B cell (primary cell): Measurements from ENCODE around the gene NHSL2. TPM values are rescaled to one million over a fixed set of nuclear protein-coding genes. Genes with fewer than 3 reads are reported as not detected.

Source experiments
- ATAC-seq: fragments of 200-7000 bp; cut with Tn5 transposase; one replicate; pipeline ENCODE4 v1.10.0; 2021; ENCODE audit warnings: low read depth, mild to moderate bottlenecking, moderate number of reproducible peaks, moderate library complexity
- CTCF ChIA-PET: fragments of 350-600 bp; sonication (Branson Sonifier 250); formaldehyde crosslinking; loops from one replicate; lab custom pipeline; 2021; ENCODE audit warnings: antibody characterized with exemption, inconsistent platforms; lab: Charles Lee
- POLR2A ChIA-PET: fragments of 350-600 bp; sonication (Branson Sonifier 250); formaldehyde crosslinking; loops from one replicate; lab custom pipeline; 2021; ENCODE audit warnings: antibody characterized with exemption; lab: Charles Lee
- DNase-seq: peaks from one replicate; pipeline ENCODE4 v3.0.0; 2013
- H2AFZ ChIP-seq: 2 replicates; pipeline ENCODE4 v1.6.1; 2012; ENCODE audit warnings: mild to moderate bottlenecking, low read depth, low read length; ENCODE audit not compliant: insufficient read depth, poor library complexity, severe bottlenecking
- H3K27ac ChIP-seq, 2 donors: 1 replicate in 1 of 2; 2 replicates in 1 of 2; pipeline ENCODE4 v1.5.1; 2012 to 2013; ENCODE audit warnings: low read length in 2 of 2, mild to moderate bottlenecking in 2 of 2, moderate library complexity in 1 of 2
- H3K27me3 ChIP-seq, 4 experiments: fragments of 200-600 bp in 1 of 4; sonication (generic) in 1 of 4; replicated peaks in 1 of 4; 1 replicate in 2 of 4; 2 replicates in 2 of 4; pipeline versions ENCODE4 v1.6.1 to v1.7.0; 2013 to 2016; ENCODE audit warnings: low read length in 3 of 4, mild to moderate bottlenecking in 2 of 4, mixed read lengths in 1 of 4, moderate library complexity in 1 of 4; ENCODE audit not compliant: insufficient read depth in 4 of 4, control insufficient read depth in 3 of 4; ENCODE audit errors: control extremely low read depth in 1 of 4
- H3K36me3 ChIP-seq, 2 experiments: replicated peaks in 1 of 2; 1 replicate in 1 of 2; 2 replicates in 1 of 2; pipeline versions ENCODE4 v1.6.1 to v1.7.1; 2013; ENCODE audit warnings: low read length in 1 of 2; ENCODE audit not compliant: insufficient read depth in 2 of 2, control insufficient read depth in 1 of 2; ENCODE audit errors: control extremely low read depth in 1 of 2, extremely low read depth in 1 of 2
- H3K4me1 ChIP-seq, 2 donors: fragments of 200-600 bp in 1 of 2; sonication (generic) in 1 of 2; 1 replicate in 1 of 2; 2 replicates in 1 of 2; pipeline versions ENCODE4 v1.5.1 to v1.6.1; 2013 to 2017; ENCODE audit warnings: low read length in 2 of 2; ENCODE audit not compliant: control insufficient read depth in 2 of 2, insufficient read depth in 2 of 2
- H3K4me2 ChIP-seq: replicated peaks from 2 replicates; pipeline ENCODE3; 2012; ENCODE audit warnings: mild to moderate bottlenecking, low read depth, low read length; ENCODE audit not compliant: poor library complexity, severe bottlenecking
- H3K4me3 ChIP-seq, 5 experiments: fragments of 200-600 bp in 1 of 5; sonication (generic) in 1 of 5; 1 replicate in 3 of 5; 2 replicates in 2 of 5; pipeline versions ENCODE4 v1.5.1 to v1.7.0; 2011 to 2016; ENCODE audit warnings: low read length in 4 of 5, mild to moderate bottlenecking in 4 of 5, low read depth in 2 of 5, control low read depth in 1 of 5, moderate library complexity in 1 of 5; ENCODE audit not compliant: insufficient read depth in 1 of 5; ENCODE audit errors: control extremely low read depth in 1 of 5, extremely low read depth in 1 of 5
- H3K79me2 ChIP-seq: fragments of 200-600 bp; sonication (generic); one replicate; pipeline ENCODE4 v1.6.0; 2016; ENCODE audit warnings: low read length; ENCODE audit not compliant: control insufficient read depth, insufficient read depth
- H3K9ac ChIP-seq: fragments of 200-600 bp; sonication (generic); 2 replicates; pipeline ENCODE4 v1.6.1; 2017; ENCODE audit warnings: mild to moderate bottlenecking, low read length, moderate library complexity
- H3K9me3 ChIP-seq, 3 donors: one replicate each; pipeline versions ENCODE4 v1.6.1 to v1.7.1; 2013; ENCODE audit warnings: low read length in 2 of 3; ENCODE audit not compliant: control insufficient read depth in 2 of 3, insufficient read depth in 1 of 3; ENCODE audit errors: control extremely low read depth in 1 of 3
- H4K20me1 ChIP-seq: 2 replicates; pipeline ENCODE4 v1.6.0; 2012; ENCODE audit warnings: mild to moderate bottlenecking, low read length; ENCODE audit not compliant: insufficient read depth, control insufficient read depth, poor library complexity, severe bottlenecking
- H3K27ac Mint-ChIP-seq: one replicate; pipeline ENCODE4 v1.8.0; 2021; ENCODE audit warnings: mixed read lengths
- H3K27me3 Mint-ChIP-seq: one replicate; pipeline ENCODE4 v1.8.0; 2021; ENCODE audit warnings: mixed read lengths
- H3K4me1 Mint-ChIP-seq: one replicate; pipeline ENCODE4 v1.8.0; 2021; ENCODE audit warnings: mixed read lengths
- H3K4me3 Mint-ChIP-seq: one replicate; pipeline ENCODE4 v1.8.0; 2021; ENCODE audit warnings: mixed read lengths
- H3K9me3 Mint-ChIP-seq: one replicate; pipeline ENCODE4 v1.8.0; 2022; ENCODE audit warnings: mixed read lengths; ENCODE audit not compliant: insufficient read depth
- CTCF ChIP-seq: fragments of 200-600 bp; IDR thresholded peaks from one replicate; pipeline ENCODE4 v1.8.0; 2022; ENCODE audit warnings: antibody characterized with exemption, mild to moderate bottlenecking
- EZH2 ChIP-seq: IDR thresholded peaks from 2 replicates; pipeline ENCODE4 v1.6.1; 2012; ENCODE audit warnings: borderline replicate concordance, low read depth, mild to moderate bottlenecking, moderate library complexity, low read length; ENCODE audit not compliant: insufficient read depth, poor library complexity, severe bottlenecking
- WGBS: methylation state at CpG from one replicate; pipeline ENCODE4 v1.1.5; 2013; ENCODE audit warnings: missing lambda C conversion rate; ENCODE audit not compliant: insufficient coverage; 5-methylcytosine and 5-hydroxymethylcytosine counted together
- intact Hi-C: fragments of 100-400 bp; cut with micrococcal nuclease; formaldehyde crosslinking; loops from one replicate; pipeline ENCODE4 v1.10.0; 2022
- polyA plus RNA-seq: library from polyadenylated mRNA; depleted of rRNA; stranded (reverse); fragments of >200 nt; gene quantifications from 2 replicates; pipeline ENCODE4 v1.2.3, GENCODE V29; 2012
- total RNA-seq, 2 donors: library from RNA; stranded (reverse); fragments of 120-200 nt in 1 of 2; gene quantifications; 1 replicate in 1 of 2; 2 replicates in 1 of 2; pipeline versions ENCODE4 v1.2.3 to v1.2.4, GENCODE V29; 2013 to 2022

Gene NHSL2
- total and polyA plus RNA-seq, 2 donors (not counting 1 experiment from before 2014, with no cell fraction given), result 0.16 to 1.7 TPM

GRCh38 chrX:72159769-72160168, 249.1 kb downstream of the NHSL2 start:
- peaks cover 5% of the 10 kb centered on the region for H3K27me3 Mint-ChIP-seq
- H3K4me1 Mint-ChIP-seq, result no peaks in the 10 kb centered on the region
- no peaks in the 10 kb centered on the region for H3K36me3 ChIP-seq
- H3K27ac ChIP-seq, result no peak overlapping the region
- no peak overlapping the region for H3K4me3 Mint-ChIP-seq
- no peaks in the 10 kb centered on the region for H4K20me1 ChIP-seq
- intact Hi-C loops, result no loop called here
- ChIA-PET POLR2A (no interaction called here), CTCF (no interaction called here)
- H2AFZ ChIP-seq, result no peak overlapping the region
- H3K27me3 ChIP-seq, result no peaks in the 10 kb centered on the region
- WGBS, result 75% methylated on average over 4 of the region's 10 CpGs
- no peak for DNase-seq
- peaks cover 0 to 7% (median 0%) of the 10 kb centered on the region in 3 donors for H3K9me3 ChIP-seq
- ATAC-seq, result no peak
- H3K27ac Mint-ChIP-seq, result no peak overlapping the region
- H3K4me2 ChIP-seq, result no peak overlapping the region
- no peak for TF ChIP-seq EZH2
- no peak for TF ChIP-seq CTCF
- H3K4me3 ChIP-seq, result no peak overlapping the region
- no peaks in the 10 kb centered on the region for H3K9me3 Mint-ChIP-seq
- no peaks in the 10 kb centered on the region for H3K79me2 ChIP-seq
- H3K4me1 ChIP-seq, result no peaks in the 10 kb centered on the region
- no peak overlapping the region for H3K9ac ChIP-seq

- ChIA-PET CTCF (no interaction called here), POLR2A (no interaction called here)
- no peaks in the 10 kb centered on the region for H3K79me2 ChIP-seq
- H3K36me3 ChIP-seq, result no peaks in the 10 kb centered on the region
- no peak overlapping the region for H3K27ac Mint-ChIP-seq
- no peak overlapping the region for H2AFZ ChIP-seq
- WGBS, result no CpG with 5 or more reads among the region's 4 CpGs
- TF ChIP-seq EZH2 (no peak), CTCF (no peak)
- H3K27me3 Mint-ChIP-seq, result peaks cover 5% of the 10 kb centered on the region
- H3K27ac ChIP-seq, result no peak overlapping the region
- H3K4me1 ChIP-seq, result no peaks in the 10 kb centered on the region
- H3K9me3 Mint-ChIP-seq, result no peaks in the 10 kb centered on the region
- peaks cover 4% of the 10 kb centered on the region for H3K4me1 Mint-ChIP-seq
- intact Hi-C loops, result no loop called here
- no peaks in the 10 kb centered on the region for H3K27me3 ChIP-seq
- H3K4me3 Mint-ChIP-seq, result no peak overlapping the region
- no peaks in the 10 kb centered on the region for H4K20me1 ChIP-seq
- DNase-seq, result no peak
- ATAC-seq, result no peak
- no peaks in the 10 kb centered on the region for H3K9me3 ChIP-seq
- H3K9ac ChIP-seq, result no peak overlapping the region
- H3K4me3 ChIP-seq, result no peak overlapping the region
- no peak overlapping the region for H3K4me2 ChIP-seq
Measured at GRCh38 chrX:72165551-72165950, 254.9 kb downstream of the NHSL2 start.
